HepG2 (cell line): ENCODE data around the gene SLC7A10. TPM values are rescaled to one million over a fixed set of nuclear protein-coding genes. Genes with fewer than 3 reads are reported as not detected.
A peak's percentile ranks its signal among the peaks of the same experiment; 100 is the strongest.

ENCODE experiments used
- AGO2 ChIP-seq: fragments of 200-400 bp; formaldehyde crosslinking; optimal IDR thresholded peaks from 2 replicates; pipeline ENCODE3; 2017; ENCODE audit warnings: mild to moderate bottlenecking, low read depth, low read length, moderate library complexity
- GPN1 ChIP-seq: sonication (generic); formaldehyde crosslinking; IDR thresholded peaks from 2 replicates; pipeline ENCODE4 v1.5.1; 2020; ENCODE audit warnings: missing genetic modification reagents, borderline replicate concordance
- HOXA3 ChIP-seq: sonication (generic); formaldehyde crosslinking; IDR thresholded peaks from 2 replicates; pipeline ENCODE4 v1.5.0; 2020; ENCODE audit warnings: missing genetic modification reagents
- KDM1A ChIP-seq: IDR thresholded peaks from 2 replicates; pipeline ENCODE4 v1.6.1; 2016; ENCODE audit warnings: missing compliant biosample characterization
- KDM4B ChIP-seq: sonication (generic); formaldehyde crosslinking; IDR thresholded peaks from 2 replicates; pipeline ENCODE4 v1.4.0; 2020; ENCODE audit warnings: missing genetic modification reagents
- KLF12 ChIP-seq: sonication (generic); formaldehyde crosslinking; IDR thresholded peaks from 2 replicates; pipeline ENCODE4 v1.4.0; 2020; ENCODE audit warnings: missing genetic modification reagents, borderline replicate concordance
- PHB2 ChIP-seq: fragments of 450-650 bp; IDR thresholded peaks from 2 replicates; pipeline ENCODE4 v1.6.1; 2018; ENCODE audit not compliant: partially characterized antibody
- ZNF670 ChIP-seq: sonication (generic); formaldehyde crosslinking; IDR thresholded peaks from 2 replicates; pipeline ENCODE4 v1.8.0; 2022; ENCODE audit warnings: mild to moderate bottlenecking, missing genetic modification reagents, borderline replicate concordance
- polyA plus RNA-seq, 8 experiments: library from polyadenylated mRNA; depleted of rRNA in 3 of 8; stranded (reverse) in 7 of 8; unstranded in 1 of 8; fragments of >200 nt; fragmentation: Illumina TruSeq in 4 of 8; extraction: Trizol in 4 of 8; gene quantifications; 2 replicates each; pipeline versions ENCODE4 v1.2.1 to v1.2.3, GENCODE V29; 2011 to 2016; ENCODE audit warnings: low read depth in 4 of 8, missing spikeins in 1 of 8, mixed read lengths in 1 of 8; ENCODE audit not compliant: insufficient read depth in 1 of 8
- total RNA-seq, 5 experiments: library from RNA; depleted of rRNA; stranded (reverse); fragments of >200 nt; fragmentation: Illumina TruSeq; extraction: Trizol; gene quantifications; 2 replicates each; pipeline ENCODE4 v1.2.3, GENCODE V29; 2016; ENCODE audit warnings: low read depth in 1 of 5
- TF ChIP-seq, protein P1 (sequence below): IDR thresholded peaks from 2 replicates; pipeline ENCODE4 v1.6.1; 2016; ENCODE audit warnings: control low read depth
- TF ChIP-seq, protein P2 (sequence below), 2 experiments: sonication (generic) in 1 of 2; formaldehyde crosslinking in 1 of 2; IDR thresholded peaks; 2 replicates each; pipeline versions ENCODE4 v1.4.0 to v1.6.1; 2018 to 2020; ENCODE audit warnings: missing genetic modification reagents in 2 of 2, borderline replicate concordance in 1 of 2, low read depth in 1 of 2, mild to moderate bottlenecking in 1 of 2, missing biosample characterization in 1 of 2
- TF ChIP-seq, protein P3 (sequence below): sonication (generic); formaldehyde crosslinking; IDR thresholded peaks from 2 replicates; pipeline ENCODE4 v1.4.0; 2020; ENCODE audit warnings: low read depth, mild to moderate bottlenecking, missing genetic modification reagents
- TF ChIP-seq, protein P4 (sequence below): sonication (generic); formaldehyde crosslinking; IDR thresholded peaks from 2 replicates; pipeline ENCODE4 v1.4.0; 2020; ENCODE audit warnings: missing genetic modification reagents
- TF ChIP-seq, protein P5 (sequence below): sonication (generic); formaldehyde crosslinking; IDR thresholded peaks from 2 replicates; pipeline ENCODE4 v1.8.1; 2023; ENCODE audit warnings: missing genetic modification reagents, mild to moderate bottlenecking, borderline replicate concordance

Gene SLC7A10
- total and polyA plus RNA-seq, 2 of the 13 experiments (the other 11 are each of a cell fraction or from before 2014, with no cell fraction given) = 1.1 to 2.2 TPM

DNA sequence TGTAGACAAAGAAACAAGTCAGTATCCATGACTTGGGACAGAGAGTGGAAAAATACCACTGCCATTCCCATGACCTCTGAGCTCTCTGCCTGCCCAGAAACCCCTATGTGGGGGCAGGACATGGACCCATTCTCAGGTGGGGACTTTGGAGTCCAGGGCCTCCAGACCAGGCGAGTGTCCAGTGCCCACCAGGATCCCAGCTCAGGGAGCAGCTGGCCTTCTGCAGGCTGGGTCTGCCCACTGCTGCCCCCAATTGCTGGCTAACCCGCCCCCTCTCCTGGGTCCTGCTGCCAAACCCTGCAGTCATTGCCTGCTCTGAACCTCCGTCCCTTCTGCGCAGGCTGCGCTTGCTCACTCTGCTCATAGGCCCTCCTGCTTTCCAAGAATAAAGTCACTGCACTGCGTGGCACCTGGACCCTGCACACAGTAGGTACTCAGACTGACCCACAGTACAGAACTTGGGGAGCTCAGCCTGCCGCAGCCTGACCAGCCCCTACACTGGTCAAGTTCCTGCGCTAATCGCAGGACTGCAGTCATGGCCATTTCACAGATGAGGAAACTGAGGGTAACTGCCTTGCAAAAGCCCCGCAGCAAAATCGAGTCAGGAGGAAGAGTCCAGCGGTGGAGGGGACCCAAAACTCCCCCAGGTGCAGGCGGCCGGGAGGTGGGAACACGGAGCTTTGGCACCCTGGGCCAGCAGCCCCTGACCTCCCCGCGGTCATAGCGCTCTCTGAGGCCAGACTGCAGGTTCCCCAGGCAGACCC, 774 bp downstream of the SLC7A10 start (continued):
- TF ChIP-seq, protein P1, sequence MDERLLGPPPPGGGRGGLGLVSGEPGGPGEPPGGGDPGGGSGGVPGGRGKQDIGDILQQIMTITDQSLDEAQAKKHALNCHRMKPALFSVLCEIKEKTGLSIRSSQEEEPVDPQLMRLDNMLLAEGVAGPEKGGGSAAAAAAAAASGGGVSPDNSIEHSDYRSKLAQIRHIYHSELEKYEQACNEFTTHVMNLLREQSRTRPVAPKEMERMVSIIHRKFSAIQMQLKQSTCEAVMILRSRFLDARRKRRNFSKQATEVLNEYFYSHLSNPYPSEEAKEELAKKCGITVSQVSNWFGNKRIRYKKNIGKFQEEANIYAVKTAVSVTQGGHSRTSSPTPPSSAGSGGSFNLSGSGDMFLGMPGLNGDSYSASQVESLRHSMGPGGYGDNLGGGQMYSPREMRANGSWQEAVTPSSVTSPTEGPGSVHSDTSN (CRISPR knock-in tag) = no peak
- TF ChIP-seq PHB2 (no peak), KDM1A (CRISPR knock-in tag) (peak; percentile 17; the same call in 1 of the 2 replicates), AGO2 (peak; percentile 21), HOXA3 (CRISPR knock-in tag) (peak; percentile 6; the same call in 1 of the 2 replicates), ZNF670 (CRISPR knock-in tag) (no peak), KDM4B (CRISPR knock-in tag) (no peak), GPN1 (CRISPR knock-in tag) (no peak), KLF12 (no peak)
- TF ChIP-seq, protein P2, sequence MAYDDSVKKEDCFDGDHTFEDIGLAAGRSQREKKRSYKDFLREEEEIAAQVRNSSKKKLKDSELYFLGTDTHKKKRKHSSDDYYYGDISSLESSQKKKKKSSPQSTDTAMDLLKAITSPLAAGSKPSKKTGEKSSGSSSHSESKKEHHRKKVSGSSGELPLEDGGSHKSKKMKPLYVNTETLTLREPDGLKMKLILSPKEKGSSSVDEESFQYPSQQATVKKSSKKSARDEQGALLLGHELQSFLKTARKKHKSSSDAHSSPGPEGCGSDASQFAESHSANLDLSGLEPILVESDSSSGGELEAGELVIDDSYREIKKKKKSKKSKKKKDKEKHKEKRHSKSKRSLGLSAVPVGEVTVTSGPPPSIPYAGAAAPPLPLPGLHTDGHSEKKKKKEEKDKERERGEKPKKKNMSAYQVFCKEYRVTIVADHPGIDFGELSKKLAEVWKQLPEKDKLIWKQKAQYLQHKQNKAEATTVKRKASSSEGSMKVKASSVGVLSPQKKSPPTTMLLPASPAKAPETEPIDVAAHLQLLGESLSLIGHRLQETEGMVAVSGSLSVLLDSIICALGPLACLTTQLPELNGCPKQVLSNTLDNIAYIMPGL (CRISPR knock-in tag; IDR thresholded peaks at IDR 0.05; ENCODE audit: borderline replicate concordance in 1 of 2, low read depth in 1 of 2) = no peak
- TF ChIP-seq, protein P3, sequence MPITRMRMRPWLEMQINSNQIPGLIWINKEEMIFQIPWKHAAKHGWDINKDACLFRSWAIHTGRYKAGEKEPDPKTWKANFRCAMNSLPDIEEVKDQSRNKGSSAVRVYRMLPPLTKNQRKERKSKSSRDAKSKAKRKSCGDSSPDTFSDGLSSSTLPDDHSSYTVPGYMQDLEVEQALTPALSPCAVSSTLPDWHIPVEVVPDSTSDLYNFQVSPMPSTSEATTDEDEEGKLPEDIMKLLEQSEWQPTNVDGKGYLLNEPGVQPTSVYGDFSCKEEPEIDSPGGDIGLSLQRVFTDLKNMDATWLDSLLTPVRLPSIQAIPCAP (CRISPR knock-in tag) = no peak
- TF ChIP-seq, protein P4, sequence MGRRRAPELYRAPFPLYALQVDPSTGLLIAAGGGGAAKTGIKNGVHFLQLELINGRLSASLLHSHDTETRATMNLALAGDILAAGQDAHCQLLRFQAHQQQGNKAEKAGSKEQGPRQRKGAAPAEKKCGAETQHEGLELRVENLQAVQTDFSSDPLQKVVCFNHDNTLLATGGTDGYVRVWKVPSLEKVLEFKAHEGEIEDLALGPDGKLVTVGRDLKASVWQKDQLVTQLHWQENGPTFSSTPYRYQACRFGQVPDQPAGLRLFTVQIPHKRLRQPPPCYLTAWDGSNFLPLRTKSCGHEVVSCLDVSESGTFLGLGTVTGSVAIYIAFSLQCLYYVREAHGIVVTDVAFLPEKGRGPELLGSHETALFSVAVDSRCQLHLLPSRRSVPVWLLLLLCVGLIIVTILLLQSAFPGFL (CRISPR knock-in tag) = no peak
- TF ChIP-seq, protein P5, sequence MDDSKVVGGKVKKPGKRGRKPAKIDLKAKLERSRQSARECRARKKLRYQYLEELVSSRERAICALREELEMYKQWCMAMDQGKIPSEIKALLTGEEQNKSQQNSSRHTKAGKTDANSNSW (CRISPR knock-in tag) = no peak
